Measurements from ENCODE around the gene CWC27. TPM values are rescaled to one million over a fixed set of nuclear protein-coding genes. Genes with fewer than 3 reads are reported as not detected.
"Not testable (repeated sequence)": the region's sequence is repeated elsewhere in the genome, so short reads cannot be mapped to it uniquely, and the experiment has no call there.

Gene CWC27
- total RNA-seq, 4 donors from 2014 or later, result 12.3 to 21.2 (median 13.4) TPM

GRCh38 chr5:64822320-64822719 is 53.6 kb downstream of the CWC27 start:
- H3K27ac ChIP-seq (replicated peaks in 1 of 4), result no peak overlapping the region

GRCh38 chr5:64826541-64826940 is 57.8 kb downstream of the CWC27 start:
- no peaks in the 10 kb centered on the region for H3K36me3 ChIP-seq
- no peak overlapping the region for H3K27ac ChIP-seq (replicated peaks in 1 of 4)
- no peaks in the 10 kb centered on the region for H3K9me3 ChIP-seq
- no peak for TF ChIP-seq CTCF (IDR thresholded peaks at IDR 0.05)
- no peak for TF ChIP-seq POLR2AphosphoS5 (IDR thresholded peaks at IDR 0.05)
- TF ChIP-seq EP300 (IDR thresholded peaks at IDR 0.05), result no peak
- no peak for TF ChIP-seq POLR2A (IDR thresholded peaks at IDR 0.05; ENCODE audit: low read depth)
- DNase-seq (ENCODE audit: extremely low spot score), result no peak
- H3K4me3 ChIP-seq, result no peak overlapping the region
- intact Hi-C loops (cut with DNase I), result no loop called here
- H3K27me3 ChIP-seq, result no peaks in the 10 kb centered on the region
- H3K4me1 ChIP-seq, result no peaks in the 10 kb centered on the region
- 91% methylated on average over 1 of the region's 1 CpG for WGBS

More at GRCh38 chr5:64822320-64822719, 53.6 kb downstream of the CWC27 start:
- Histone ChIP-seq H3K27me3 (no peaks in the 10 kb centered on the region), H3K36me3 (no peaks in the 10 kb centered on the region), H3K4me3 (no peak overlapping the region), H3K4me1 (peaks cover 0 to 4% (median 0%) of the 10 kb centered on the region in 4 donors), H3K9me3 (no peaks in the 10 kb centered on the region)
- intact Hi-C loops (cut with DNase I), result no loop called here
- DNase-seq (ENCODE audit: extremely low spot score), result no peak
- no peak for TF ChIP-seq CTCF (IDR thresholded peaks at IDR 0.05)
- no peak for TF ChIP-seq EP300 (IDR thresholded peaks at IDR 0.05)
- TF ChIP-seq POLR2A (IDR thresholded peaks at IDR 0.05; ENCODE audit: low read depth), result no peak
- TF ChIP-seq POLR2AphosphoS5 (IDR thresholded peaks at IDR 0.05), result no peak

GRCh38 chr5:64827703-64828102 is 59.0 kb downstream of the CWC27 start:
- H3K27ac ChIP-seq (replicated peaks in 1 of 4), result no peak overlapping the region
- intact Hi-C loops (cut with DNase I), result no loop called here
- no peaks in the 10 kb centered on the region for H3K9me3 ChIP-seq
- no peak for DNase-seq (ENCODE audit: extremely low spot score)
- no peak for TF ChIP-seq EP300 (IDR thresholded peaks at IDR 0.05)
- no peak for TF ChIP-seq CTCF (IDR thresholded peaks at IDR 0.05)
- no peak for TF ChIP-seq POLR2A (IDR thresholded peaks at IDR 0.05; ENCODE audit: low read depth)
- no peak for TF ChIP-seq POLR2AphosphoS5 (IDR thresholded peaks at IDR 0.05)
- H3K4me3 ChIP-seq, result no peak overlapping the region
- no peaks in the 10 kb centered on the region for H3K36me3 ChIP-seq
- no peaks in the 10 kb centered on the region for H3K4me1 ChIP-seq
- no peaks in the 10 kb centered on the region for H3K27me3 ChIP-seq
- WGBS, result 92% methylated on average over 4 of the region's 4 CpGs

GRCh38 chr5:64830650-64831049 is 61.9 kb downstream of the CWC27 start:
- intact Hi-C loops (cut with DNase I); H3K4me3 ChIP-seq: not testable (repeated sequence)

GRCh38 chr5:64831996-64832395 is 63.3 kb downstream of the CWC27 start:
- Histone ChIP-seq H3K27me3 (no peaks in the 10 kb centered on the region), H3K4me1 (peaks cover 11 to 31% (median 23%) of the 10 kb centered on the region in 4 donors), H3K4me3 (no peak overlapping the region), H3K36me3 (no peaks in the 10 kb centered on the region), H3K27ac (replicated peaks in 1 of 4) (no peak overlapping the region), H3K9me3 (no peaks in the 10 kb centered on the region)
- DNase-seq (ENCODE audit: extremely low spot score), result no peak
- TF ChIP-seq CTCF (IDR thresholded peaks at IDR 0.05), result no peak
- 100% methylated on average over 1 of the region's 1 CpG for WGBS
- intact Hi-C loops (cut with DNase I), result no loop called here

More at GRCh38 chr5:64830650-64831049, 61.9 kb downstream of the CWC27 start:
- not testable (repeated sequence) for H3K36me3 ChIP-seq; H3K9me3 ChIP-seq; H3K27ac ChIP-seq (replicated peaks in 1 of 4); H3K27me3 ChIP-seq; DNase-seq (ENCODE audit: extremely low spot score)
- peaks cover 6 to 17% (median 11%) of the 10 kb centered on the region in 4 donors for H3K4me1 ChIP-seq

Data from esophagus muscularis mucosa (tissue), 4 donors.